Myocyte (in vitro differentiated cells): Measurements from ENCODE around the gene SNAPIN. TPM values are rescaled to one million over a fixed set of nuclear protein-coding genes. Genes with fewer than 3 reads are reported as not detected.

Experiments used
- DNase-seq: peaks from one replicate; pipeline ENCODE4 v3.0.0-alpha.2; 2012; ENCODE audit warnings: low read depth
- microRNA-seq: library from miRNA; unstranded; fragments of <30 nt; microRNA quantifications from one replicate; pipeline ENCODE4, GENCODE V29; 2016
- total RNA-seq: library from RNA; depleted of rRNA; stranded (reverse); fragments of >200 nt; gene quantifications from 2 replicates; pipeline ENCODE4 v1.2.3, GENCODE V29; 2014

The SNAPIN gene
- total RNA-seq, 1 donor from 2014 or later = 68.3 TPM

DNA sequence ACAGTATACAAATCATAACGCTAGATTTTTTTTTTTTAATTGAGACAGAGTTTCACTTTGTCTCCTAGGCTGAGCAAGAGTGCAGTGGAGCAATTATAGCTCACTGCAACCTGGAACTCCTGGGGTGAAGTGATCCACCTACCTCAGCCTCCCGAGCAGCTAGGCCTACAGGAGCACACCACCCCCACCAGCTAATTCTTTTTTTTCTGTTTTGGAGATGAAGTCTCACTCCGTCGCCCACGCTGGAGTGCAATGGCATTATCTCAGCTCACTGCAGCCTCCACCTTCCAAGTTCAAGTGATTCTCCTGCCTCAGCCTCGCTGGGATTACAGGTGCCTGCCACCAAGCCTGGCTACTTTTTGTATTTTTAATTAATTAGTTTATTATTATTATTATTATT, 41.3 kb downstream of the SNAPIN start:
- no peak for DNase-seq

DNA sequence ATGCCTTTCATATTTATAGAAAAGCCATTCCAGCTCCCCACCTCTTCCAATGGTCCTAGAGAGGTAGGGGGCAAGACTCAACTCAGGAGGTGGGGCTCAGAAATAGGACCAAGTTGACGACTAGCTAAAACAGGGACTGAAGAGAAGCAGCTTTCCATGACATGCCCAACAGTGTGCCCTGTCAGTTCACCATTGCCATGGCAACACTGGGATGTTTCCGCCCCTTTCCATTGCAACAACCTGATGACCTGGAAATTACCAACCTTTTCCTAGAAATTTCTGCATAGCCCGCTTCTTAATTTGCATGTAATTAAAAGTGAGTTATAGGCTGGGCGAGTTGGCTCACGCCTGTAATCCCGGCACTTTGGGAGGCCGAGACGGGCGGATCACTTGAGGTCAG, 47.0 kb downstream of the SNAPIN start:
- no peak for DNase-seq

DNA sequence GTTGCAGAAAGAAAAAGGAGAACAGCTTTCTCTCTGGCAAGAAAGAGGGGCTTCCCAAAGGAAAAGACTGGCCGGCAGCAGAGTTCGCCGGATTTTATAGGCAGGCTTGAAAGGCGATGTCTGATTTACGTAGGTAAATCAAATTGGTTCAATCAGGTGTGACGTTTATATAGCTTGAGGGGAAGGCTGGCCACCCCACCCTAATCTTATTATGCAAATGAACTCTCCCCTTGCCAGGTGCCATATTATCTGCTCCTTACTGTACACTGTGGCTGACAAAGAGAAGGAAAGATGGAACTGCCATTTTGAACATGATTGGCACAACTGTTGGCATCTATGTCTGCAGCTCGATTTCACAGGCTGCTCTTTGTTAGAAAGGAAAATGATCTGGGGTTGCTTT, 52.5 kb downstream of the SNAPIN start:
- DNase-seq = no peak

Small RNA genes within 50 kb of the gene (microRNA-seq; reads per million reads assigned to microRNA genes)
- not detected for gene MIR8083

Other genes with a start within 250 kb of the SNAPIN start
- gene S100A7A, start 242.2 kb upstream of the SNAPIN start, total RNA-seq = not detected in 2 replicates
- not detected in 2 replicates for gene S100A7, start 198.1 kb upstream of the SNAPIN start, total RNA-seq
- 423 and 449 TPM in 2 replicates for gene S100A6, start 122.7 kb upstream of the SNAPIN start, total RNA-seq
- gene S100A5, start 117.8 kb upstream of the SNAPIN start, total RNA-seq = 2.5 and 2.9 TPM in 2 replicates
- gene S100A4, start 112.9 kb upstream of the SNAPIN start, total RNA-seq = 757 and 902 TPM in 2 replicates
- 7.8 and 10.8 TPM in 2 replicates for gene S100A3, start 109.4 kb upstream of the SNAPIN start, total RNA-seq
- 6.4 and 7.1 TPM in 2 replicates for gene S100A2, start 92.9 kb upstream of the SNAPIN start, total RNA-seq
- 591 and 800 TPM in 2 replicates for gene S100A16, start 45.6 kb upstream of the SNAPIN start, total RNA-seq
- not detected in 2 replicates for gene S100A14, start 42.4 kb upstream of the SNAPIN start, total RNA-seq
- 237 and 291 TPM in 2 replicates for gene S100A13, start 31.2 kb upstream of the SNAPIN start, total RNA-seq
- gene S100A1, start 30.3 kb upstream of the SNAPIN start, total RNA-seq = 0.52 and 3.3 TPM in 2 replicates
- 59.2 and 71.6 TPM in 2 replicates for gene CHTOP, start 24.6 kb upstream of the SNAPIN start, total RNA-seq
- gene ILF2, start 12.3 kb downstream of the SNAPIN start, total RNA-seq = 180 and 189 TPM in 2 replicates
- not detected in 2 replicates for gene NPR1, start 20.0 kb downstream of the SNAPIN start, total RNA-seq
- 24.0 and 27.7 TPM in 2 replicates for gene INTS3, start 69.3 kb downstream of the SNAPIN start, total RNA-seq
- 0.29 and 0.42 TPM in 2 replicates for gene SLC27A3, start 116.7 kb downstream of the SNAPIN start, total RNA-seq